ENCODE measurements around the gene UBLCP1. TPM values are rescaled to one million over a fixed set of nuclear protein-coding genes. Genes with fewer than 3 reads are reported as not detected.

Gene UBLCP1
- total RNA-seq, 1 experiment from 2014 or later = 44.0 TPM

- no peak for DNase-seq (ENCODE audit: low read depth, low spot score)
- in situ Hi-C loops (cut with HindIII; ENCODE audit: low pct_unique_long_range_greater_than_20kb, low sequenced_read_pairs) = no loop called here
Measured at GRCh38 chr5:159330131-159330800, 67.2 kb downstream of the UBLCP1 start, which contains the start of gene IL12B. IL12B (minus strand) TSS chr5:159330487; CDS start chr5:159326782, 3,705 bp downstream.

GRCh38 chr5:159331093-159331973, 68.2 kb downstream of the UBLCP1 start:
- DNase-seq (ENCODE audit: low read depth, low spot score) = peak; percentile 43
- in situ Hi-C loops (cut with HindIII; ENCODE audit: low pct_unique_long_range_greater_than_20kb, low sequenced_read_pairs) = no loop called here

DNA sequence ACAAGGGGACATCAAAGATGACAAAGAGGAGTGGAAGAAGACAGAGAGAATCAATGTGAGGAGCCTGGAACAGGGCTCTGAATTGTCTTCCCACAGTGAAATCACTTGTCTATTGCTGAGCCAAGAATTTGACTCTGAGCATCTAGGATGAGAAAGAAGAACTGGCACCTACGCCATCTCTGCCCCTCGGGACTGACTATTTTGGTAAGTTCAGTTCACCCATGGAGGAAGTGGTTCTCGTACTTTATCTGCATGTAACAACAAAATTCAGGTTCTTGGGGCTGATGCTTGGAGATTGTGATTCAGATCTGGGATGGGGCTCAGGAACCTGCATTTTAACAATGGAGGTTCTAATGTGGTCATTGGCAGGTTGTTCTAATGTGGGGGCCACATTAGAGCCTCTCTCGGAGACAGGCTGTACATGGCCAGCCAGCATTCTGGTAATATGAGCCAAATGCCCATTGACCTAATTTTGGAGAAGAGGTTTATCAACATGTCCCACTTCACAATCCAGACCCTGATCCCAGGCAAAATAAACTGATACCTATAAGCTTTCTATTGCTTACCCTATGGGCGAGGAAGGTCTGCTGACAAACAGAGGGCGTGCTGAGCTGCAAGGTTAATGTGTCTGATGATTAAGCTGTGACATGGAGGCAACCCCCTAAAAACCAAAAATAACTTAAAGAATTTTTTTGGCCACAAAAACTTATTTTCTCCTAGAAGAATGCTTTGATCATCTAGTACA, 69.9 kb downstream of the UBLCP1 start:
- no peak for DNase-seq (ENCODE audit: low read depth, low spot score)
- in situ Hi-C loops (cut with HindIII; ENCODE audit: low pct_unique_long_range_greater_than_20kb, low sequenced_read_pairs) = no loop called here

GRCh38 chr5:159333545-159333925, 70.4 kb downstream of the UBLCP1 start:
- DNase-seq (ENCODE audit: low read depth, low spot score) = peak; percentile 14
- in situ Hi-C loops (cut with HindIII; ENCODE audit: low pct_unique_long_range_greater_than_20kb, low sequenced_read_pairs) = no loop called here

Small RNAs within 50 kb of the gene (small RNA-seq; reads per million reads assigned to genes)
- 0 reads per million in 2 experiments for gene RF00263
- 0 reads per million in 2 experiments for gene RNU4ATAC2P

Other genes with a start within 250 kb of the UBLCP1 start
- 1.1 and 1.4 TPM in 2 replicates for gene EBF1, start 163.4 kb upstream of the UBLCP1 start, total RNA-seq (2014; rRNA removed; shearing (Covaris generic))
- 47.5 and 49.4 TPM in 2 replicates for gene RNF145, start 53.7 kb upstream of the UBLCP1 start, total RNA-seq (2014; rRNA removed; shearing (Covaris generic))
- not detected in 2 replicates for gene IL12B, start 67.2 kb downstream of the UBLCP1 start, total RNA-seq (2014; rRNA removed; shearing (Covaris generic))